ENCODE data around the gene BPHL.
"Not testable (repeated sequence)": the region's sequence is repeated elsewhere in the genome, so short reads cannot be mapped to it uniquely, and the experiment has no call there.

GRCh38 chr6:3172789-3173188 is 54.3 kb downstream of the BPHL start:
- TF ChIP-seq ZNF274 (IDR thresholded peaks at IDR 0.05; ENCODE audit: low read depth, low read length); YY1 (IDR thresholded peaks at IDR 0.05; ENCODE audit: insufficient read depth, insufficient read length); SUZ12 (IDR thresholded peaks at IDR 0.05; ENCODE audit: extremely low read depth, insufficient read depth, insufficient read length): not testable (repeated sequence)
